Measurements from ENCODE around the gene KLF2.

Gene KLF2

DNA sequence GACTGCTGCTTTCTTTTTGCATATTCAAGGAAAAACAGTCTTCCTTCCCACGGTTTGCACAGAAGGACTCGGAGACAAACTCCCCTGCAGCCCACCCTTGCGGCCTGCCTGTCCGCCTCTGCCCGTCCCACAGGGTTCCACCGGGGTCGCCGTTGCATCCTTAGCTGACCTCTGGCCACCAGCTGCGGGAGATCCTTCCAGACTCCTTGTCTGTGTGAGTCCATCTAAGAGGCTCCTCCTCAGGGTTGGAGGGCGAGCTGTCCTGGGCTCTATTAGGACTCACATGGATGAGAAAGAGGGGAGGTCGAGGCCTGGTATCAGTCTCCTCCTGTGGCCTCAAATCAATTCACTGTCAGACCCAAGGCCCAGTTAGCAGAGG is 39.2 kb downstream of the KLF2 start:
- no peak for DNase-seq (ENCODE audit: low read depth, low spot score)

DNA sequence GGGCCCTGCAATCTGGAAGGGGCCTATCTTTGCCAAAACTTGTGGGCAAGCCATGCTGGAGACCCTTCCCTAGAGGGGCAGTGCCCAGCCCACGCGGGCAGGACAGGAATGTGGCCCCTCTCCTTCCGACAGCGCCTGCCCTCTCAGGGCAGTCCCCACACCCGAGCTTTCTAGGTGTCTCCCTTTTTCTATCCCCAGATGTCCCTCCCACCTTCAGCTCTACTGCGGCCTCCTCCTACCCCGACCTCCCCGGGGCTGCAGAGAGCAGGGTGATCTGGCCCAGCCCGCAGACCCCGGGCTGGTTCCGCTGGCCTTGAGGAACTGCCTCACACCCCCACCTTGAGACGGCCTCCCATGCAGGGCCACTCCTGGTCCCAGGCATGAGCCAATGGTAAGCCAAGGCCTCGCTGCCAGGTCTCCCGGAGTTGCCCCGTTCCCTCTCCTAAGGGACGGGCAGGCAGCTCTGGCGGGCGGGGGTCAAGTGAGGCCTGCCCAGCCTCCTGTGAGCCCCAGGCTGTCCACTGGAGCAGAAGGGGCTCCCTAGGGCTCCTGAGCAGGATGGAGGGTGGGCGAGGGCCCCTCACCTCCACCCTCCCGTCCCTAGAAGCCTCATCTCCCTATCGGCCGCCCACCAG is 39.7 kb downstream of the KLF2 start:
- no peak for DNase-seq (ENCODE audit: low read depth, low spot score)

DNA sequence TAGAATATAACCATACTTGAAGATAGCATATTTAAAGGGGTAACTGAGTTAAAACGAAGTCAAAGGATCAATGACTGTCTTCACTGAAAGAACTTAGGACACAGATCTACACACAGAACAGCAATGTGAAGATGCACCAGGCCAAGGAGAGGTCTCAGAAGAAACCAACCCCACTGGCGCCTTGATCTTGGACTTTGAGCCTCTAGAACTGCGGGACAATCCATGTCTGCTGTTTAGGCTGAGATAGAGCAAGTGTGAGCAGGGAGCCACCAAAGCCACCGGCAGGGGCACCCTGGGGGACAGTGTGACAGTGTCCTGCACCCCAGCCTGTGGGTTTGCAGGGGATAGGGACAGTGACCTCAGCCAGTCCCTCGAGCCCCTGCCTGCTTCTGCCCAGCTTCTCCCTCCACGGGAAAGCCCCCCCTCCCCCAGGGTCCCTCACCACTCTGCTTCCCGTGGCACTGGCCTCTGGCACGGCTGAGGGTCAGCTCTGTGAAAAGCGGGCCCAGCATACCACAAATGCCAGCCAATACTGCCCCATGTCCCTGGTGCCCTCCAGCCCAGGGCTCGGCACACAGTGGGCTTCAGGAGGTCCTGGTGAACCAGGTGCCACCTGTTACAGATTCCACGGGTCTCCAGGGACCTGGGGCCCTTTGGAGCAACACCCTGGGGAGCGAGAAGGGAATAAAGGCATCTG is 40.8 kb downstream of the KLF2 start:
- no peak for DNase-seq (ENCODE audit: low read depth, low spot score)

DNA sequence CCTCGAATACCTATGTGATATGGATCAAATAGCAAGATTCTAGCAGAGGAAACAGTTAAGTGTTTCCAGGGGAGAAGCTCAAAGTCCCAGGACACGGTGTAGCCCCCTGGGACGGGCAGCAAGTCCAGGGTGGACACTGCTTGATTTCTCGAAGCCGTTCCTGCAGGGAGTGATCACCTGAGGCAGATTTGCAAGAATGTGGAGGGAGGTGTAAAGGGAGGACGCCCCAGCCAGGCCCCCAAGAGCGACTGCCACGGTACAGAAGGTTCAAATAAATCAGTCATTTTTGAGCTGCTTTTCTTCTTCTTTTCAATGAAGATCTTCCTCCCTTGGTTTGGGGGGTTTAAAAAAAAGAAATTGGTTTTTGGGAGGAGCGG is 41.4 kb downstream of the KLF2 start:
- no peak for DNase-seq (ENCODE audit: low read depth, low spot score)

DNA sequence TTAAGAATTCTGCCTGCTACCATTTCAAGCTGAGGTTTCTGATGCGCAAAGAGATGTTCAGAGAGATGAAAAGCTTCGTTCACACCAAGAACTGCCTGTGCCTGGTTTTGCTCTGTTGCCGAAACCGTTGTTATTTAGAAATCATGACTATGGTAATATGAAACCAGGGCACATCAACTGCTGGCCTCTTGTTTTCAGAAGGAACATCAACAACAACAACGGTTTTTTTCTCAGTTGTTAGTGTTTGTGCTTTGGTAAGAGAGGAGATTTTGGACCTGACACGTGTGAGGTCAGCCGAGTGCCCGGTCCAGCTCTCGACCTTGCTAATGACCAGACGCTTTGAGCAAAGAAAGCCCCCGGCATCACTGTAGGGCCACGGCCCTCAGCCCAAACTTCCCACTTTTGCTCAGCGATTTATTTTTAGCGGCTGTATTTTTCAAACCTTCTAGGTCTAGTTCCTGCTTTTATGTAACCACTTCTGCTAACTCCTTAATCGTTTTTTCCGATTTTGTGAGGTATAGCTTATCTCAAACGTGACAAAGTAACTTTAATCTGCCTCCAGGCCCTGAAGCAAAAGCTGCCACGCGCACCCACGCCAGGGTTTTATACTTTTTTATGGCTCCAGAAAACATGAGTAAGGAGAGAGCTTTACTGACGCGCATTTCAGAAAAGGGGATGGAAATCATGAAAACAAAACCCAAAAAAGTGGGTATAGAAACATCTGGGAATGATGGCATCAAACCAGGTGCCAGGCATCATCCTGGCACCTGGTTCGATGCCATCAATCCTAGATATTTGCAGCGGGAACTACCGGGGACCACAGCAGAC is 42.0 kb downstream of the KLF2 start:
- no peak for DNase-seq (ENCODE audit: low read depth, low spot score)

DNA sequence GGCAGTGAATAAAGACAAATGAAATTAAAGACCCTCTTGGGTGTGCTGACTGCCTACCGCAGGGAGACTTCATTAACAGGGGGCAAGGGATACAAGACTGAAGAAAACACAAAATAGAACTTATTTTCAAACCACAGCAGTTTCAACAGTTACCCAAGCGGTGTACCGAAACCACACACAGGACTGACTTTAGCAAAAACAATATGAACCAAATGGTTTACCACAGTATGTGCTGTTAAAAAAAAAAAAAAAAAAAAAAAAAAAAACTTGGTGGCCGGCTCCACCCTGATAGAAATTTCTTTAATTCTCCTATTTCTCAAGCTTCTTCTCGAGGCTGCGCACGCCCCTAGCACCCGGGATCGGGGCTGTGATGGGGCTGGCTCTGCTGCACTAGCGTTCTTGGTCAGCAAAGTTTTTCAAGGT is 42.6 kb downstream of the KLF2 start:
- DNase-seq (ENCODE audit: low read depth, low spot score): no peak

DNA sequence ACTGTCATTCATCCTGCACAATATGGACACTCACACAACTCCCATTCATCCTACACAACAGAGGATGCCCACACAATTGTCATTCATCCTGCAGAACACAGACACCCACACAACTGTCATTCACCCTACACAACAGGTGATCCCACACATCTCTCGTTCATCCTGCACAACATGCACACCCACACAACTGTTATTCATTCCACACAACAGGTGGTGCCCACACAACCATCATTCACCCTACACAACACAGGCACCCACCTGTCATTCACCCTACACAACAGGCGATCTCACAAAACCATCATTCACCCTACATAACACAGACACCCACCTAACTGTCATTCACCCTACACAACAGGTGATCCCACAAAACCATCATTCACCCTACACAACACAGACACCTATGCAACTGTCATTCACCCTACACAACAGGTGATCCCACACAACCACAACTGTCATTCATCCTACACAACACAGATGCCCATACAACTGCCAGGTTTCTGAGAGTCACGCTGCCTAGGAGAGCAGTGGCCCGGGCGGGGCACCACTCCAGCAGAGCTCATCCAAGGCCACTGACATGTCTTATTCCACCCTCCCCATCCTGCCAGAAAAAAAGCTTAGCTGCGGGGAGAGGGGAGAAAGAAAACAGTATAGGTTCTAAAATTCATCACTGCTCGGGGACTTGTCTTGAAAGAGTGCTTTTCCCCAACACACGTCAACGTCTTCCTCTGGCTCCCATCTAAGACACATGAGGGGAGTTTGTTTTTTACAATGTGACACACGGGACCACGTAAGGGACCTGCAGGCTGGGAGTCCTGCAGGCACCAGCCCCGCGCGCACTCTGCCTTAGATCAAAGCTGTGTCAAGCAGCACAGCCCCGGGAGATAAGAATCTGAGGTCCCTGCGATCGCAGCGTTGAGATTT is 44.0 kb downstream of the KLF2 start:
- no peak for DNase-seq (ENCODE audit: low read depth, low spot score)

DNA sequence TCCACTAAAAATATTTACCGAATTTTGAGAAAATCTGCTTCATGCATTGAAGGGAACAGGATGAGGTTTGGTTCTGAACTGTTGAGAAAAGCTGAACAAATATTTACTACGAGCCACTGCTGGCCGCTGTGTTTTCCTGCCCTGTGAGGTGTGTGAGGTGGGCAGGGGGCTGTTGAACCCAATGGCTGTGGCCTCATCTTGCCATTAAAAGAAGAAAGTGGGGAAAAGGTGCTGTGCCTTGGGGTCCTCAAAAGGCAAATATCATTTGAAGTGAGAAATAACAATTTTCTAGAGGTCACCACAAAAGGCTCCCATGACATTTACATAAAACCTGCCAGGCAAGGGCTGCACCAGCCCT is 44.7 kb downstream of the KLF2 start:
- no peak for DNase-seq (ENCODE audit: low read depth, low spot score)

DNA sequence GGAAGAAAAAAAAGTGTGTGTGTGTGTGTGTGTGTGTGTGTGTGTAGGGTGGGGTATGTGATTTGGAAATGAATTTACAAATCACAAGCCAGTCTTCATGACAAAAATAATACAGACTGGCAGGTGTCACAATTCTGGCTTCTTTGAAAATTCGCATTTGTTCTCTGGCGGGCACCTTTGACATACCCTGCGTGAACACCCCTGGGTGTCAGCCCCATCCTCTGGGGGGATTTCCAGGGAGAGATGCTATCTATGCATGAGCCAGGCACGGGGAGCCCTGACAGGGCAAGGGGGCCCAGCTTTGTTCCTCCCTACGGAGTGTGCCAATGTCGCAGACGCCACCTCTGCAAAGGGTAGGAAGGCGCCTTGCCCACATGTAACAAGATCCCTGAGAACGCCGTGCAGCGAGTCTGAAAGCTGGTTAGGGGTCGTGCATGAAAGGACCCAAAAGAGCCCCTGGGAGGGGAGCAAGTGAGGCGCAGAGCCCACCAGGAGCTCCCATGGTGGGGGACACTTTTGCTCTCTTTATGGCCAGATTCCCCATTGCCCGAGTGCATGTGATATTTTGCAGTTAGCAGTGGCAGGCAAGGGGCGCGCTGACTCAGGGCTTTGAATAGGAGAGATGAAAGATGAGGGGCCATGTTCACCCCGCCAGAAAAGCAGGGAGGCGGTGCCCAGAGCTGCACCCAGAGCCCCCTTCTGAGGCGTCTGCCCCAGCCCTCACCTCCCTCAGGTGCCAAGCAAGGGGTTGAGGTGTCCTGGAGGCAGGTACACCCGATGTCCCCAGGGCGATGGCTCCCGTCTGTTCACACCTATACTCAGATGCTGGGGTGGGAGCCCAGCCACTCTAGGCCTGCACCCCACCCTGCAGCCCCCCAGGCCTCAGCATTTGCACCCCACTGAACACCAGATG is 45.3 kb downstream of the KLF2 start:
- DNase-seq (ENCODE audit: low read depth, low spot score): no peak

DNA sequence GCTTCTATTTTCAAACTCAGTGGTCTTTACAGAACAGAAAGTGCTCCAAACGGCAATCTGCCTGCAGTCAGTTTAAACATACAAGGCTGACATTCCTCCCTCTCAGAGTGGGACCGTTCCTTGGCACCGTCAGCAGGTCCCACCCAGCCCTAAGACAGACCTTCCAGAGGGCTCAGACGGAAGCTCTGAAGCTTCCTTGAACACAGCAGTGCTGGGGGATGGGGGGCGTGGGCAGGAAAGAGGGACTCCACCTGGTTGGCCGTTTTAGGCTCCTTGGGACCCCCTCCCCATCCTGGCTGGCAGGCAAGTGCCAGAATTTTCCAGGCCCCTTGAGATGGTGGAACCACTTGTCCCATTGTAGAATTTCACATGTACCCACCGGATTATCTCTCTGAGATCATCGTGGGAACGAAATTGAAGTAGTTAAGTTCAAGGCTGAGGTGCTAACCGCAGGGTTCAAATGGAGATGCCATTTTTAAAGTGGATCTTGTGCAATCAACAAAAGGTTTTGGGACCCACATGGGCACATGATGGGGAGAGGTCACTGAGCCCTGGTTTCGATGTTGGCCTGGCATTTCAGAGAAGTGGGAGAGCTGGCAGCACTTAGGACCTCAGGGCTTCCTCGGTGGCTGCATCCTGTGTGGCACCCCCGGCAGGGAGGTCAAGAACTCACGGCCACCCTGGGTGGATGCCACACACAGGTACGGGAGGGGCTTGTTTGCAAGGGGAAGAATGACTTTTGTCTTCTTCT is 46.2 kb downstream of the KLF2 start:
- no peak for DNase-seq (ENCODE audit: low read depth, low spot score)

DNA sequence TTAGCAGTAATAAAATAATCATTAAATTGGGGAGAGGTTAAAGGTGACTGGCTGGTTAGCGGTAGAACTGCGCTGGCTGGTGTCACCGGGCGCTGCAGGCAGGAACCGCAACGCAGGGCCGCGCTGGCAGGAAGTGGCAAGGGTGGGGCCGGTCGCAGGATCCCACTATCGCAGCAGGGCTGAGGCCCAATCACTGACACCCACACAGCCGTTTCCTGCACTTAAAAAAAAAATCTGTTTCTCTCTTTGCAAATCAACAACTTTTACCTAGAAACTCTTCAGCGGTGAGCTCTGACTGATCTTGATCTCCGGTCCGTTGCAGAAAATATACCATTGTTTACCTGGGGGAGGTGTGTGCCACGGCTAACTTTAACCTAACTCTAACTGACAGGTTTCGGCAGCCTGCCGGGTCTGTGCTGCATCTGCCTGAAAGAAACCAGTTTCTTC is 46.9 kb downstream of the KLF2 start:
- DNase-seq (ENCODE audit: low read depth, low spot score): no peak

DNA sequence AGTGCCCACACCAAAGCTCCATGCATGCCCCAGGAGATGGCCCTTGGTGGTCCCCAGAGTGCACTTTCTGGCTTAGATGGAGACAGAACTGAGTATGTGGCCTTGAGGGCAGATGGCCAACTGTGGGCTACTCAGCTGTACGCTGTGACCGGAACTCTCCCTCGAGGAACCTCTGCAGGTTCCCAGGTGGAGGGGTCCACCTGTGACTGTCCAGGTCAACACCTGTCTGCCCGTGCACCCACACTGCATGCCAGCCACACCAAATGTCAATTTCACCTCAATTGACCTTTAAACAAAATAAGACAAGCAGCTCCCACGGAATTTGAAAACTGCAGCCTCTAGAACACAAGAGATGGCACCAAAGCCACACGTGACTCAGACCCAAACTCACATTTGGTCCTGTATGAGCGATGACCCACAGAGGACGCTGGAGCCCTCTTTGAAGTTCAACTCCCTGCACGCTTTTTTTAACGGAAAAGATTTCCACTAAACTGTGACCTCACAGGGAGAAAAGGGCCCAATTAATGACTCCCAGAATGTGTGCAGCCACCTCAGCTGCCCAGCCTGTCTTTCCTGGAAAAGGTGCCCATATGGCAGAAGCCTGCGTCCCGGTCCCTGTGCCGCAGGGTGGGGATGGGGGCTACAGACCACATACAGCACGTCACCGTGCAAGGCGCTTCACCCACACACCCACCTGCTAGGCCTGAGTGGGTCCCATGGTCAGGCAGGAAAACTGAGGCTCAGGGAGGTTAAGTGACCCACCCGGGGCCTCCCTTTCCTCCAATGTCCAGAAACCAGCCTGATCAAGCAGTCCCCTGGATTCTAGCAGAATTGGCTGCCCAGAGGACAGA is 47.7 kb downstream of the KLF2 start:
- DNase-seq (ENCODE audit: low read depth, low spot score): no peak

DNA sequence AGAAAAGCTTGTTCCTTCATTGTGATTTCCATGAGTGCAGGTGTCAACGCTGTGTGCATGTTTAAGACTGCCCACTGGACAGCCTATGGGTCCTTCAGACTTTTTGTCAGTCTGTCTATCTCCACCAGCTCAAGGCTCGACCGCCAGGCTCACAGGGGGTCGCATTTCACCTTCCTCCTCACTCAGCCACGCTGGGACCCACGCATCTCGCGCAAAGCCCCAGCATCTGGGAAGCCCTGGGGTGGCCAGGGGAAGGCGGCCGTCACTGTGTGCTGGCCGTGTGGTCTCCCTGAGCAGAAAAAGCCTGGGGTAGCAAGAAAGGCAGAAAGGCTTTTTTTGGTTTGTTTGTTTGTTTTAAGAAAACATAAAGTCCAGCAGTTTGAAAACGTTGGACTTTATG is 48.5 kb downstream of the KLF2 start:
- no peak for DNase-seq (ENCODE audit: low read depth, low spot score)

DNA sequence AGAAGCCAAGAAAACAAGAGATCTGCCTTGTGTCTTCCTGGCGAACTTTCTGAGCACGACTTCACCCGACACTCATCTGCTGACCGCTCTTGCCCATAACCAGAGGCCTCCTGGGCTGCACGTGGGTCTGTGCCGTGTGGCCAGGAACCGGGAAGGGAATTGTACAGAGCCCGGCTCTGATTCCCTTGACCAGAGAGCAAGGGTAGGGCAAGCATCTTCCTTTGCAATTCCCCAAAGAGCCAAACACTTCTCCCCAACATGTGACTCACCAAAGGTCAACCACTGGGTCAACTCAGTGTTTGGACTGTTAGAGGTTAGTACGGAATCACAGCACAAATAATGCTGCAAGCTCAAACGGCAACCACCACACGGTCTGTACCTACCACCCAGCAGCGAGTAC is 48.9 kb downstream of the KLF2 start:
- DNase-seq (ENCODE audit: low read depth, low spot score): peak; percentile 79

DNA sequence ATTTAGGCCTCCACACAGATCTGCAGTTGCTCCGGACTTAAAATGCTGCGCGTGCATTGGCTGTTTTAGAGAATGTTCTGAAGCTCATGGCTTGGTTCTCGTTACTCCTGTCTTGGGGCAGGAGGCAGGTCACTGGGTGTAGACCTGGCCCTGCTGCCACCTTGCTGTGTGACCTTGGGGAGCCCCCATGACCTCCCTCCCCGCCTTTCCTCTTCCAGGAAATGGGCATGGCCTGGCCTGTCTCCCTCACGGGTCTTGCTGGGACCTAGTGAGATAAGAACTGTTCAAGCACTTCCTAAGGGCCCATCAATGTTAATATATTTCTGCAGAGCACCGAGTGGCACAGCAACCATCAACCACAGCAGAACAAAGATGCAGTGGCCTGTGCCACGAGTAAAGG is 49.4 kb downstream of the KLF2 start:
- no peak for DNase-seq (ENCODE audit: low read depth, low spot score)

DNA sequence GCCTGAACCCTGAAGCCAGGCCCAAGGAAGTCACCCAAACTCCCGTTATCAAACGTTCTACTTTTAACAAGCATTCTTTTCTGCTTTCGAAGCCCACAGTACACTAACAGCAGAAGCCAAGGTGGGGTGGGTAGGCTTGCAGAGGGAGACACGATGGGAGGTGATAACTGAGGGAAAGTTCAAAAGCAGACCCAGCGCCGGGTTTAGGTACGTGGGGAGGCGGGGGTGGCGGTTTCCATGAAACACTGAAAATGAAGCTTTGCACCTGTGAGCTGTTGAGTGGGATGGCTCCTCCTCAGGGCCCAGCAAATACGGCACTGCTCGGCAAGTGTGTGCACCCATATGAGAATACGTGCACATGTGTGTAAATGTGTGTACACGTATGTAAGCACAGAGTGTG is 49.8 kb downstream of the KLF2 start:
- no peak for DNase-seq (ENCODE audit: low read depth, low spot score)

DNA sequence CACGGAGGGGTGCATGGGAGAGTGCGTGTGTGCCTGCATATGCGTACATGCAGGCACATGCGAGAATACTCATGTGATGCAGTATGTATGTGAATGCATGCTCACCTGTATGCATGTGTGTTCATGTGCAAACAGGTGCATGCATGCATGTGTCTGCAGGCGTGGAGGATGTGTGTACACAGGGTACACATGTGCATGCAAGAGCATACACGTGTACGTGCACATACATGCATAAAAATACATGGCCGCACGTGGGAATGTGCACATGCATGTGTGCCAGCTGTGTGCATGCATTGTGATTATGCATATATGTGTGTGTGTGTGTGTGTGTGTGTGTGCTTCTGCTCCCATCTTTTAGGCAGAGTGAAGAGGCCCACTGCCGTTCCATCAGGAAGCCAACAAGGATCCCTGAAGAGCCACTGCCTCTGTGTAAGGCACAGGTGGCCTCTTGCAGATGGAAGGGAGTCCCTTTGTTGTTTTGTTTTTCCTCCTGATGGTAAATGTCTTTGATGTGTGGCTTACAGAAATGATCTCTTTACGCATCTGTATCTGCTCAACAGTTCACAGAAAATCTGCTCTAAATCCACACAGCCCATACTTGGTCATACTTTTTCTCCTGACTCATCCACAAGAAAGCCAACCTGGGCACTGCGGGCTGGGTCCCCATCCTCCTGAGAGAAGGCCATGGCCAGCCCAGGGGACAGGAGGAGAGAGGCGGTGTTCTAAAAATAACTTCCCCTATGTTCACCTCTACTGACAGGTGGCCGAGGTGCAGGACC is 50.7 kb downstream of the KLF2 start:
- no peak for DNase-seq (ENCODE audit: low read depth, low spot score)

DNA sequence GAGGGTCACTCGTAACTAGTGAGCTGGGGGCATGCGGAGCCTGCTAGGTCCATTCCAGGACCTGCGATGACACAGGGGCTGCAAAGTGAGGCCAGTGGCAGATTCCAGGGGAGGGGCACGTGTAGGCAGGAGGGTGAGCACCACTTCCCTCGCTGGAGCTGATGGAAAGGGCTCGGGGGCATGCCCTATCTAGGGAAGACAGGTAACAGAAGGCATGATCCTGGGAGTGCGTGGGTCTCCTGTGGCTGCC is 51.2 kb downstream of the KLF2 start:
- DNase-seq (ENCODE audit: low read depth, low spot score): no peak

DNA sequence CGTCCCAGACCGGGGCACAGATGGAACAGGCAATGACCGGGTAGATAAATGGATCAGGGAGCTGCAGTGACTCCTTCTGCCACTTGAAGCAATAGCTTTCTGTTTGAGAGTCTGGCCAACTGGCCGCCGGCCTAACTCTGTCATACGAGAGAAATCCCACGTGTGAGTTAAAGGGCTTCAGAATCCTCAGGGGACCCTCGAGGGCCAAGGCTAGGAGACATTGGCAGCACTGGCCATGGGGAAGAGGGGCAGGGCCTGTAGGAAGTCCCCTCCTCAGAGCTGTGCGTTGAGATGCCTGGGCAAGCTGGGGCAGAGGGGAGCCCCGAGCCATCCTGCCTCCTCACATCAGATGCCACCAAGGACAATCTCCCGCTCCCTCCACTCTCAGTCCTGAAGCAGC is 51.6 kb downstream of the KLF2 start:
- no peak for DNase-seq (ENCODE audit: low read depth, low spot score)

Data from smooth muscle cell of the brain vasculature (primary cell).